ENCODE measurements around the gene VMO1. TPM values are rescaled to one million over a fixed set of nuclear protein-coding genes. Genes with fewer than 3 reads are reported as not detected.

VMO1 gene
- total RNA-seq, 6 experiments from 2014 or later: 0.23 to 0.34 (median 0.31) TPM; not detected in 3

- no peak overlapping the region for H3K4me3 Mint-ChIP-seq
- DNase-seq: no peak
- no peak for TF ChIP-seq CTCF (IDR thresholded peaks at IDR 0.05)
- H3K9me3 Mint-ChIP-seq: no peaks in the 10 kb centered on the region
- no peaks in the 10 kb centered on the region for H3K4me1 Mint-ChIP-seq (ENCODE audit: low read depth)
- H3K36me3 Mint-ChIP-seq (ENCODE audit: low read depth): 0 out of 2 replicates have a peak, but pooled peaks cover 5% of the 10 kb centered on the region
- H3K27ac Mint-ChIP-seq: no peak overlapping the region
- no peaks in the 10 kb centered on the region; the same call in 1 of the 2 replicates for H3K27me3 Mint-ChIP-seq (ENCODE audit: insufficient read depth)
Measured at GRCh38 chr17:4823373-4824089, 37.4 kb upstream of the VMO1 start.

- H3K27me3 Mint-ChIP-seq (ENCODE audit: insufficient read depth): no peaks in the 10 kb centered on the region; the same call in 1 of the 2 replicates
- no peak for DNase-seq
- H3K36me3 Mint-ChIP-seq (ENCODE audit: low read depth): 0 out of 2 replicates have a peak, but pooled peaks cover 5% of the 10 kb centered on the region
- no peak for TF ChIP-seq CTCF (IDR thresholded peaks at IDR 0.05)
- H3K9me3 Mint-ChIP-seq: no peaks in the 10 kb centered on the region
- H3K4me1 Mint-ChIP-seq (ENCODE audit: low read depth): no peaks in the 10 kb centered on the region
- H3K27ac Mint-ChIP-seq: no peak overlapping the region
- H3K4me3 Mint-ChIP-seq: no peak overlapping the region
Measured at GRCh38 chr17:4822835-4823234, 36.7 kb upstream of the VMO1 start.

- H3K4me1 Mint-ChIP-seq (ENCODE audit: low read depth): no peaks in the 10 kb centered on the region
- no peaks in the 10 kb centered on the region for H3K9me3 Mint-ChIP-seq
- H3K27me3 Mint-ChIP-seq (ENCODE audit: insufficient read depth): no peaks in the 10 kb centered on the region; the same call in 1 of the 2 replicates
- no peak for DNase-seq
- no peak overlapping the region for H3K4me3 Mint-ChIP-seq
- no peak for TF ChIP-seq CTCF (IDR thresholded peaks at IDR 0.05)
- H3K36me3 Mint-ChIP-seq (ENCODE audit: low read depth): 0 out of 2 replicates have a peak, but pooled peaks cover 5% of the 10 kb centered on the region
- no peak overlapping the region for H3K27ac Mint-ChIP-seq
Measured at GRCh38 chr17:4818276-4818675, 32.1 kb upstream of the VMO1 start.

GRCh38 chr17:4816826-4817225 lies 30.7 kb upstream of the VMO1 start:
- Mint-ChIP-seq H3K4me3 (no peak overlapping the region), H3K36me3 (ENCODE audit: low read depth) (0 out of 2 replicates have a peak, but pooled peaks cover 5% of the 10 kb centered on the region), H3K4me1 (ENCODE audit: low read depth) (no peaks in the 10 kb centered on the region), H3K27ac (no peak overlapping the region), H3K9me3 (no peaks in the 10 kb centered on the region), H3K27me3 (ENCODE audit: insufficient read depth) (no peaks in the 10 kb centered on the region; the same call in 1 of the 2 replicates)
- TF ChIP-seq CTCF (IDR thresholded peaks at IDR 0.05): no peak
- DNase-seq: no peak

GRCh38 chr17:4815043-4815675 lies 29.0 kb upstream of the VMO1 start:
- no peaks in the 10 kb centered on the region; the same call in none of the 2 replicates for H3K27me3 Mint-ChIP-seq (ENCODE audit: insufficient read depth)
- H3K4me1 Mint-ChIP-seq (ENCODE audit: low read depth): no peaks in the 10 kb centered on the region
- no peak overlapping the region for H3K4me3 Mint-ChIP-seq
- peak; percentile 80 for TF ChIP-seq CTCF (IDR thresholded peaks at IDR 0.05)
- H3K27ac Mint-ChIP-seq: no peak overlapping the region
- no peaks in the 10 kb centered on the region for H3K9me3 Mint-ChIP-seq
- peaks cover 17% of the 10 kb centered on the region for H3K36me3 Mint-ChIP-seq (ENCODE audit: low read depth)
- DNase-seq: peak; percentile 26
